Measurements from ENCODE around the gene THSD7A.

The THSD7A gene

DNA sequence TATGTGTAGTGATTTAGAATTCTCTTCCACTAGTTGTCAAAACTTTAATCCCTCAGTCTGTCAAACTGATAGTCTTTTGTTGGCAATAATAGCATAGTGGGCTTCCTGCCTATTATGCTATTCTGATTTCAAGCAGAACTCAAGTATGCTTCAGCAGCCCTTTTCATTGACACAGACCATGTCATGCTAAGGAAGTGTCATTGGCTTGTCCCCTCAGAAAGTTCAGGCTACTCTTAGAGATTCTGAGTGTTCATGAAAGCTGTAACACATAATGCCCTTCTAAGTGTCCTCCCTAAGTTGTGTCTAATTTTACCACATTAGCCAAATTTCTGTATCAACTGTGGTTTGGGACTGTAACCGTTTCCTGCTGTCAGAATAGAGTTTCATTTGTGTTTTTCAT lies 198.7 kb downstream of the THSD7A start:
- H3K4me1 Mint-ChIP-seq = no peaks in the 10 kb centered on the region
- H3K27me3 Mint-ChIP-seq = no peaks in the 10 kb centered on the region
- no peak overlapping the region for H3K27ac Mint-ChIP-seq
- H3K36me3 Mint-ChIP-seq (ENCODE audit: low read depth) = no peaks in the 10 kb centered on the region
- H3K9me3 Mint-ChIP-seq = no peaks in the 10 kb centered on the region
- H3K4me3 Mint-ChIP-seq = no peak overlapping the region
- ATAC-seq (no peak), DNase-seq (no peak)

DNA sequence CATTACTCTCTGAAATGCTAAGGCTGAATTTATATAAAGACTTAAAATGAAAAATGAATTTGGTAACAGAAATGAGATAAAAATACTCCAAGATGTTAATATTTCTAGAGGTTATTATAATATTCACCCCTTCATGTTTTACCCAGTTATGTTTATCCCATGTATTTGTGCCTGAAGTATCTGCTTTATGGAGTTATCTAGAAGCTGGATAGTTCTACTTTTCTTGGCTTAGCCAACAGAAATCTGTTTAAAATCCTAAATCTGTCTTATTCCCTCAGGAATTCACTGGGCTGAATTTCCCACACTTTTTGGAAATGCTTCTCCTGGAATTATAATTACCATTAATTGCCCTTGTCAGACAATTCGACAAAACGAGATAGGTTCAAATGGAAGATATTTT lies 201.6 kb downstream of the THSD7A start:
- Mint-ChIP-seq H3K27me3 (no peaks in the 10 kb centered on the region), H3K9me3 (no peaks in the 10 kb centered on the region), H3K36me3 (ENCODE audit: low read depth) (no peaks in the 10 kb centered on the region), H3K4me3 (no peak overlapping the region), H3K27ac (no peak overlapping the region), H3K4me1 (no peaks in the 10 kb centered on the region)
- no peak for ATAC-seq
- DNase-seq = no peak

DNA sequence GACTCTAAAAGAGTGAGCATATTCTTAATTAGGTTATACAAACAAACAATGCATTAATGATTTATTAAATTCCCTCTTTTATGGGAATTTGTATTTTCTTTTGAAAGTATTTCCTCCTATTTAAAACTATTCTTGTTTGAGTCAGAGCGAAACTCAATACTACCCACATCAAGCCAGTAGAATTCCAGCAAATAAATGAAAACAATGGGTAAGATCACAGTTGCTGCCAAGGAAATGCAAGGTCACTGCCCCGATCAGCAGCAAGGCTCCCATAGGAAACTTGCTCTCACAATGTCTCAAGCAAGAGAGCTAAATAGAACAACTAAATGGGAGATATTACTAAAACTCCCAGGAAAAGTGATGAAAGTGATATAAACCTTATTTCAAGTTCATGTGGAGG lies 206.3 kb downstream of the THSD7A start:
- Mint-ChIP-seq H3K9me3 (no peaks in the 10 kb centered on the region), H3K27me3 (no peaks in the 10 kb centered on the region), H3K4me1 (no peaks in the 10 kb centered on the region), H3K36me3 (ENCODE audit: low read depth) (no peaks in the 10 kb centered on the region), H3K4me3 (no peak overlapping the region), H3K27ac (no peak overlapping the region)
- no peak for DNase-seq
- ATAC-seq = no peak

DNA sequence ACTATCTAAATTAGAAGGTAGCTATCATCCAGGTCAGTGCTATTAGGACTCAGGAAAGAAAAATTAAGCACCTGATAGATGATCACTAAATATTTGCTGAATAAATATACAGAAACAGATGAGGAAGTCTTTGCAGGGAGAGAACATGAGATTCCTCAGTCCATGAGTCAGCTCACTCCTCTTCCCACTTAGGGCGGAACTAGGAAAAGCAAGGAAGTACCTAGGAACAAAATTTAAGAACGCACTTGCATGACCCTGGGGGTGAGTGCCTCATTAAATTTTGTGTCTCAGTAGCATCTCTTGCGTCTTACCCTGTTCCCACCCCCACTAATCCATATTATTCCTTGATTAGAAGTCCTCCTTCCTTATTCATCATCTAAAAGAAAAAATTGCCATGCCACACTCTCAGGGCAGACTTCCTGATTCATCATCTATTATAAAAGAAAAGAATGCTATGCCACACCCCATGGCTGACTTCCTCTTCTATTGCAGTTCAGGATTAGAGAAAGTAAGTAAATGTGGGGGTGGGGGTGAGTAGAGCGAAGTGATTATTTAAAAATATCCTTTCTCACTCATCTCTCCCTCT lies 208.8 kb downstream of the THSD7A start:
- Mint-ChIP-seq H3K9me3 (no peaks in the 10 kb centered on the region), H3K4me3 (no peak overlapping the region), H3K27ac (no peak overlapping the region), H3K36me3 (ENCODE audit: low read depth) (no peaks in the 10 kb centered on the region), H3K27me3 (no peaks in the 10 kb centered on the region), H3K4me1 (no peaks in the 10 kb centered on the region)
- ATAC-seq = no peak
- DNase-seq = no peak

DNA sequence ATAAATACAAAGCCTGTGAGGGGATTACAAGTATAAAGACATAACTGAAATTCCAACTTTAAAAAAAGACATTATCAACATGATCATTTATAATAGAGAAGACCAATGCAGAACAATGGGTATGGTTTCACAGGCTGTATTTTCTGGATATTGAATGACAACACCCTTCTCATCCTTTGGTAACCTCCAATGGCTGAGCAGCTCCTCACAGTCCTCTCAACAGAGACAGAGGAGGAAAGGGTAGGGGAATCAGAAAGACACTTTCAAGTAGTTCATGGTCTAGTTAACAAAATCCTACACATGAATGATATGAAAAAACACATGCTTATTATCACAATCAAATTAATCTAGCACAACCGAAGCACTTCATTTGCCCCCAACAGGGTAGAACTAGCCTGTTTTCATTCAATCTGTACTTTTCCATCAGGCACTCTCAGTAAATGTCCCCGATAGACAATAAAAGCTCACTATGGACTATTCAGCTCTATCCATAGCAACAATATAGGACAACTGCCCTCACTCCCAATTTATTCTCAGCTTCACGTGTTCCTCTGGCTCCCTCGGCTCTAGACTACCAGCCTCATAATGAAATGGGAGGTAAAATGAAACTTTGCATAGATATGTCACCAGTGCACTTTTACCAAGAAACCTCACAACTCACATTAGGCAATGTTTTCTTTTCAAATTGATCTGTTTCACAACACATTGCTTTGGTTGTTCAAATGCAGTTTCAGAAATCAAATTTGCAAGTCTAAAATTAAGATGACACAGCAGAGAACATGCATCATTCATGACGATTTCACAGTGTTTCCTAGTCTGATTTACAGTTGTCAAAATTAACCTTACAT lies 211.4 kb downstream of the THSD7A start:
- Mint-ChIP-seq H3K4me3 (no peak overlapping the region), H3K9me3 (no peaks in the 10 kb centered on the region), H3K4me1 (no peaks in the 10 kb centered on the region), H3K27ac (no peak overlapping the region), H3K36me3 (ENCODE audit: low read depth) (no peaks in the 10 kb centered on the region), H3K27me3 (no peaks in the 10 kb centered on the region)
- no peak for DNase-seq
- no peak for ATAC-seq

DNA sequence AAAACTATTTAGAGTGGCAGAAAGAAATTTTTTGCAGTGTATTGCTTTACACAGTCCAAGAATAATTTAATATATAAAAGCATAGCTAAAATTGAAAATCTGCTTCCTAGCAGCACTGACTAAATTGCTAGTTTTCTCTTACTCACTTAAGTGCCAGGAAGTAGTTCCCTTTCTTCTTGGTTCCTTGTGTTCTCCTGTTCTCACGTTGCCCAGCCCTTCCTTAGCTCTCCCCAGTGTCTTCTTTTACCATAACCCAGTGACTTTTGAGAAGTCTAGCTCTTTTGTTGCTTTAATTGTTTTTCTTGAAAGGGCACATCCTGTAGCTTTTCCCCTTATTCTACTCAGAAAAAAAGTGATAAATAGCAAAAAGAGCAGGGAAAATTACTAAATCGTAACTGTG lies 215.5 kb downstream of the THSD7A start:
- no peak for ATAC-seq
- no peak overlapping the region for H3K27ac Mint-ChIP-seq
- no peaks in the 10 kb centered on the region for H3K36me3 Mint-ChIP-seq (ENCODE audit: low read depth)
- no peak for DNase-seq
- H3K9me3 Mint-ChIP-seq = no peaks in the 10 kb centered on the region
- no peaks in the 10 kb centered on the region for H3K4me1 Mint-ChIP-seq
- H3K4me3 Mint-ChIP-seq = no peak overlapping the region
- H3K27me3 Mint-ChIP-seq = no peaks in the 10 kb centered on the region

DNA sequence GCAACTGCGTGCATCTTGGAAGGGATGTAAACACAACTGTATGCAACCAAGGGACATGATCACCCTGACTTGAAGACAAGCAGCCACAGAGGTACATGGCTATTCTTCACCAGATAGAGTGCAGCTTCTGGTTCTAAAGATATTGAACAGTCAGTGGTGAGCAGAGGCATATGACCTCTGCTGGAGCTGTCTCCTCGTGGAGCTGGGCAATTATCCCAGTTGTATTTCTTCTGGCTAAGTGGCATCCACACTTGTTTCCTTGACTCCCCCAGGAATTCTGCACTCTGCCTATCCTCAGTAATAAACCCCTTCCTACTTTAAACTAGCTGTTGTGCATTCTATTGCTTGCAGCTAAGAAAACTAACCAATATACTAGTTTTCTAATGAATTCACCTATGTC lies 216.8 kb downstream of the THSD7A start:
- no peak overlapping the region for H3K4me3 Mint-ChIP-seq
- no peaks in the 10 kb centered on the region for H3K27me3 Mint-ChIP-seq
- H3K4me1 Mint-ChIP-seq = no peaks in the 10 kb centered on the region
- no peaks in the 10 kb centered on the region for H3K9me3 Mint-ChIP-seq
- no peak overlapping the region for H3K27ac Mint-ChIP-seq
- DNase-seq = no peak
- ATAC-seq = no peak
- no peaks in the 10 kb centered on the region for H3K36me3 Mint-ChIP-seq (ENCODE audit: low read depth)

DNA sequence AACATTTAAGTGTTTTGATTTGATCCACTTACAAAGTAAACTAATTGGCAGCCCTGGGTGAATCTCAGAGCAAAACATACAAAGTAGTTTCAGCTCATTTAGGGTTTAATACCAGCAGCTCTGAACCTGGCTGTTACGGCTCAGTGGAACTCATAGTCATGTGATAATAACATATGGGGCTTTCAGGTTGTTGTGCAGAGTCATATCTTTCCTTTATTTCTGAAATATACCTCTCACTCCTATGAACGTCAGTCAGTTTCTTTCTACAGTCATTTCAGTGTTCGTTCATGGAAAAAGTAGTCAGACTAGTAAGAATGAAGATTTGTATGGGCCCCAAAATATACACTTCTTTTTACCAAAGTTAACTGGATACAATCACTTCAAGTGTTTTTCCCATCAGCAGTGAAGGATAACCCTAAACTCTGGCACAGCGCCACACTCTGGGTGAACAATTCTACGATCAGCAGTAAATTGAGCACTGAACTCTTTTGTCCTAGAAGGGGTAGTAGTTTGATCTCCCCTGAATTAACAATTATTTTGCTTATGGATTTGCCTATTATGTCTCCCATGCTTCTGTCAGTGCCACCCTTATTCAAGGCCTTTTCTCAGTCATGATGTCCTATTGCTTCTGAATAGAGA lies 218.6 kb downstream of the THSD7A start:
- ATAC-seq (no peak), DNase-seq (no peak)
- Mint-ChIP-seq H3K4me1 (no peaks in the 10 kb centered on the region), H3K9me3 (no peaks in the 10 kb centered on the region), H3K36me3 (ENCODE audit: low read depth) (no peaks in the 10 kb centered on the region), H3K27me3 (no peaks in the 10 kb centered on the region), H3K27ac (no peak overlapping the region), H3K4me3 (no peak overlapping the region)

DNA sequence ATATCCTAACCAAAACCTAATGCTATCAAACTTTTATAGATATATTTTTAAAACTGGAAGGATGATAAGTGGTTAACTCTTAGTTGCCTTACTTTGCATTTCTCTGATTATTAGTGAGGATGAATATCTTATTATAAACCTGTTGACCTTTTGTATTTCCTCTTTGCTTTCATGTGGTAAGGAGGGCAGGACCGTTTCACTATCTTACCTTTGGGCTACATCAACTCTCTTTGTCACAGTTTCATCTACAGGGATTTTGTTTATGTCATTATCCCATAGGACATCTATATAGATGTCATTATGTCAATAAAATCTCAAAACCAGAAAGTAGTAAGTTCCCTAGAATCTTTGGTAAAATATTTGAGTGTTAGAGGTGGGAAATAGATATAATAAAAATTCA lies 219.3 kb downstream of the THSD7A start:
- Mint-ChIP-seq H3K27ac (no peak overlapping the region), H3K4me1 (no peaks in the 10 kb centered on the region), H3K4me3 (no peak overlapping the region), H3K9me3 (no peaks in the 10 kb centered on the region), H3K36me3 (ENCODE audit: low read depth) (no peaks in the 10 kb centered on the region), H3K27me3 (no peaks in the 10 kb centered on the region)
- no peak for ATAC-seq
- DNase-seq = no peak

DNA sequence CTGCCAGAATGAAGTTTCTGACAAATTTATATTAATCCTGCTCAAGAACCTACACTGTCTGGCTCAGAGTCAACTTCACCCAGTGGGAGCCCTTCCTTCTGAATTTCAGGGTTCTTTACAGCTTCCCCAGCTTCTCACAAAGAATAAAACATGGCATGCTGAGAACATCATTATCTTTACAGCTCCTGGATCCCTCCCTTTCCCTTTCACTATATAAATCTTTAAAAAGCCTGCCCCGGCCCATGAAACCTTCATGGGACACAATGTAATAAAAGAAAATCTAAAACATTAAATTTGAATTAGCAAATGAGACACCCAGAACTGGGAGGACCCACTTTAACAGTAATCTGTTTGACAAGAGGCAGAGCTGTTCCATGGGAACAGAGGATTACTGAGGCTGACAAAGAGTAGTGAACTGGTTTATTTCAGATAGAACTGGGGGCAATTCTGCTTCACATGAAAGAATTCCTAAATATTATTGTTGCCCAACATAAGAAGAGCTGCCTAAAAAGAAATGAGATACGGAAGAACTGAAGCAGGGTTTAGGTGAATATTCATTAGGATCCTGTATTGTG lies 222.8 kb downstream of the THSD7A start:
- no peak overlapping the region for H3K27ac Mint-ChIP-seq
- H3K27me3 Mint-ChIP-seq = no peaks in the 10 kb centered on the region
- no peaks in the 10 kb centered on the region for H3K36me3 Mint-ChIP-seq (ENCODE audit: low read depth)
- ATAC-seq = no peak
- no peak for DNase-seq
- no peaks in the 10 kb centered on the region for H3K9me3 Mint-ChIP-seq
- H3K4me3 Mint-ChIP-seq = no peak overlapping the region
- no peaks in the 10 kb centered on the region for H3K4me1 Mint-ChIP-seq

DNA sequence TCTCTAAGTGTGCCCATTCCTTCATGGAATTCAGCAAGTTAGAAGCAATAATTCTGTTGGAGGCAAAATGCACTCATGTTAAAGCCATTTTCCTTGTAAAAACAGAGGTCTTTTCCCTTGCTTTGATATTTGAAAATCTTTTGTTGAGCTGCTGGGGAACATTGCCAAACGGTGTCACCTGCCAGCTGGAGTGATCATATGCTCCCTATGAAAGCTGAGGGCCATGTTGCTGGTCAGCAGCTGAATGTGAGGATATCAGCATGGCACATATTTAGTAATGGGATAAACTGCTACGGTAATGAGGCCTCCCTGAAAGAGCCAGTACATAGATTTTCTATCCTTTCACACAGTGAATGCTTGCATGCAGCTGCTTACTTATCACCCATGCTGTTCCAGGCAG lies 224.3 kb downstream of the THSD7A start:
- H3K4me3 Mint-ChIP-seq = no peak overlapping the region
- H3K36me3 Mint-ChIP-seq (ENCODE audit: low read depth) = no peaks in the 10 kb centered on the region
- no peak overlapping the region for H3K27ac Mint-ChIP-seq

DNA sequence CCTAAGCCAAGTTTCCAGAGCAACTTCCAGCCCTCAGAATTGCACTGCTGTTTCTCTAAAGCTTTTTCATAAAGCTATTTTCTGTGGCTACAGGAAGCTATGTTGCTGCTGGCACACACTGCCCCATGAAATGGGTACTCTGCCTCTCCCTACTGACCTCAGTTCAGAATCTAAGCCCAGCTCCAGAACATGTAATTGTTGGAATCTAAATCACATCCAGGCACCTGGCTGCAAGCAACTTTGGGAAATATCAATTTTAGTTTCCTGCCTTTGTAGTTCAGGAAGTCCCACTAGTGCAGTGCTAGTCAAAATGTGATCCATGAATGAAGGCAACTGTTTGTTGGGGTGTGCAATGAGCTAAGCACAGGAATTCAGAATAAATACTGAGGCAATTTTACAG lies 226.2 kb downstream of the THSD7A start:
- DNase-seq = no peak
- Mint-ChIP-seq H3K4me1 (no peaks in the 10 kb centered on the region), H3K36me3 (ENCODE audit: low read depth) (no peaks in the 10 kb centered on the region), H3K27ac (no peak overlapping the region), H3K27me3 (no peaks in the 10 kb centered on the region), H3K4me3 (no peak overlapping the region), H3K9me3 (peaks cover 11% of the 10 kb centered on the region)
- no peak for ATAC-seq

More for the DNA sequence above, 224.3 kb downstream of the THSD7A start:
- H3K4me1 Mint-ChIP-seq = no peaks in the 10 kb centered on the region
- H3K27me3 Mint-ChIP-seq = no peaks in the 10 kb centered on the region
- ATAC-seq (no peak), DNase-seq (no peak)
- peaks cover under 1% of the 10 kb centered on the region for H3K9me3 Mint-ChIP-seq

DNA sequence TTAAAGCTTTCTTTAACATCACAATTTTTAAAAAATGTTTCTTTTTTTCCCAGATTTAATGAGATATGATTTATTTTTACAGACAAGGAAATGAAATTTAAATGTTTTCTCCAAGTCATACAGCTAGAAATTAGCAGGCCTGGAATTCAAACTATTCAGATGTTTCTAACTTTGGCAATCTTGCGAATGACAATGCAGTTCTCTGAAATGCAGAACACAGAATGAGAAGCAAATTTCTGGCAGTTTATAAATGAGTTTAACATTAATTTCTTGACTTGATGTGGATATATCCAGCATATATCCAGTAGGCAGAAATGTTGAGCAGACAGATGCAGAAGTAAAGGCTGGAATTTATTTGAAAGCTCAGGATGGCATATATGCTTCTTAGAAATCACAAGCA lies 227.5 kb downstream of the THSD7A start:
- no peak overlapping the region for H3K4me3 Mint-ChIP-seq

DNA sequence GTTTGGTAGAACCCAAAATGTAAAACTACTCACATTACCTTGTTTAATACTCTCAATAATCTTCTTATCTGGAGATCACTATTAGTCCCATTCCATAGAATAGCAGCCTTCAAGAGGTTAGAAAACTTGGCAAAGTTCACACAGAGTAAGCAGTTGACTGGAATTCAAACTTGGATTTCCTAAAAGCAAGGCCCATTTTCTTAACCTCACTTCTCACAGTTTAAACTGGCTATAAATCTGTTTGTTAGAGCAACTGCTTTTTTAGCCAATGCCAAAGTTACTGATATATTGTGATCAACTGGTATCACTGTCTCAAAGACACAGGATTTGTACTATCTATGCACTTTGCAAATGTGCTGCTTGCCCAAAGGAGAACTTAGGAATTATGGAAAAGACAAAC lies 230.2 kb downstream of the THSD7A start:
- Mint-ChIP-seq H3K9me3 (peaks cover 15% of the 10 kb centered on the region), H3K27ac (no peak overlapping the region), H3K36me3 (ENCODE audit: low read depth) (no peaks in the 10 kb centered on the region), H3K4me1 (no peaks in the 10 kb centered on the region), H3K4me3 (no peak overlapping the region), H3K27me3 (no peaks in the 10 kb centered on the region)
- DNase-seq = no peak
- ATAC-seq = no peak

More for the DNA sequence above, 227.5 kb downstream of the THSD7A start:
- H3K36me3 Mint-ChIP-seq (ENCODE audit: low read depth) = no peaks in the 10 kb centered on the region
- H3K27ac Mint-ChIP-seq = no peak overlapping the region
- DNase-seq = no peak
- H3K4me1 Mint-ChIP-seq = no peaks in the 10 kb centered on the region
- ATAC-seq = no peak
- no peaks in the 10 kb centered on the region for H3K27me3 Mint-ChIP-seq
- H3K9me3 Mint-ChIP-seq = peaks cover 15% of the 10 kb centered on the region

DNA sequence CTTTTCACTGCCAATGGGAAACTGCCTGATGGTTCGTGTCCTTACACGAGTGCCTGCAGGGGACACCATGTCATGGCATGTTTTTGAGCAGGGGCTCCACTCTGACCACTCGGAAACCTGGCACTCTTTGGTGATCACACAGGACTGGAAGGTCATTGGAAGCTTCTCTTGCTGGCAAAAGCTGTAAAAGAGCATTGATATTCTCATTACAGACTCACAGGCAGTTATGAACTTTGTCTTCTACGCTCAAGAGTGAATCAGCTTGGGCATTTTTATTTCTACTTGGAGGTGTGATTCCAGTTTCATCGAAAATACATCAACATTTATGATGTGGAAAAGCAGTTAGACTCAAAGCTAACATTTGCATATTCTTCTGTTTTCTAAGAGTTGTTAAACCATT lies 238.7 kb downstream of the THSD7A start:
- DNase-seq (no peak), ATAC-seq (no peak)
- no peaks in the 10 kb centered on the region for H3K9me3 Mint-ChIP-seq
- H3K4me1 Mint-ChIP-seq = no peaks in the 10 kb centered on the region
- H3K27me3 Mint-ChIP-seq = no peaks in the 10 kb centered on the region
- no peak overlapping the region for H3K27ac Mint-ChIP-seq
- H3K36me3 Mint-ChIP-seq (ENCODE audit: low read depth) = no peaks in the 10 kb centered on the region
- H3K4me3 Mint-ChIP-seq = no peak overlapping the region

Measured in activated naive CD8-positive, alpha-beta T cell treated with anti-CD3 and anti-CD28 coated beads, Interleukin-2, amount 50 U/mL, for 24 hours (primary cell).